Measurements from ENCODE around the gene DPYSL4.

The DPYSL4 gene

GRCh38 chr10:132181691-132182425, 4.9 kb upstream of the DPYSL4 start:
- no peaks in the 10 kb centered on the region for H3K79me2 ChIP-seq (ENCODE audit: control insufficient read depth, insufficient read depth, low read length, poor library complexity)
- H3K14ac ChIP-seq (ENCODE audit: low read length) = no peak overlapping the region
- H3K27ac ChIP-seq (ENCODE audit: low read depth, low read length) = no peak overlapping the region
- H3K27me3 ChIP-seq (ENCODE audit: insufficient read depth, low read length) = peaks cover 20% of the 10 kb centered on the region
- no peak overlapping the region for H4K12ac ChIP-seq (ENCODE audit: low read depth, low read length)
- no peak overlapping the region for H3K23ac ChIP-seq (ENCODE audit: low read length)
- no peak overlapping the region for H2AK5ac ChIP-seq (ENCODE audit: low read length)
- no peak overlapping the region for H3K18ac ChIP-seq (ENCODE audit: low read length)
- H2BK12ac ChIP-seq (ENCODE audit: low read length) = no peak overlapping the region
- H3K4me1 ChIP-seq (ENCODE audit: control insufficient read depth in 1 of 2, insufficient read depth in 2 of 2, low read length in 2 of 2) = no peaks in the 10 kb centered on the region
- no peak overlapping the region for H2BK120ac ChIP-seq (ENCODE audit: insufficient read depth, low read length, poor library complexity)
- H3K9ac ChIP-seq (ENCODE audit: low read length) = no peak overlapping the region
- no peak overlapping the region for H2AFZ ChIP-seq (ENCODE audit: insufficient read depth, low read length, poor library complexity)
- H4K8ac ChIP-seq (ENCODE audit: low read depth, low read length) = no peak overlapping the region
- H3K36me3 ChIP-seq (ENCODE audit: control insufficient read depth in 1 of 2, insufficient read depth in 2 of 2, low read length in 2 of 2) = no peaks in the 10 kb centered on the region
- no peak overlapping the region for H2BK5ac ChIP-seq (ENCODE audit: low read depth, low read length, poor library complexity)
- no peak overlapping the region for H3K4ac ChIP-seq (ENCODE audit: low read depth, low read length)
- H3K4me3 ChIP-seq (ENCODE audit: low read depth, low read length) = peak overlapping the region; percentile 58
- DNase-seq = no peak
- H3K4me2 ChIP-seq (ENCODE audit: low read length) = no peak overlapping the region
- WGBS (ENCODE audit: extremely low coverage, insufficient coverage, insufficient read length) = no CpG with 5 or more reads among the region's 25 CpGs
- H3K79me1 ChIP-seq (ENCODE audit: low read length) = no peaks in the 10 kb centered on the region
- peaks cover 9% of the 10 kb centered on the region for H3K9me3 ChIP-seq (ENCODE audit: insufficient read depth, low read depth, low read length)
- H4K91ac ChIP-seq (ENCODE audit: low read depth, low read length) = no peak overlapping the region

DNA sequence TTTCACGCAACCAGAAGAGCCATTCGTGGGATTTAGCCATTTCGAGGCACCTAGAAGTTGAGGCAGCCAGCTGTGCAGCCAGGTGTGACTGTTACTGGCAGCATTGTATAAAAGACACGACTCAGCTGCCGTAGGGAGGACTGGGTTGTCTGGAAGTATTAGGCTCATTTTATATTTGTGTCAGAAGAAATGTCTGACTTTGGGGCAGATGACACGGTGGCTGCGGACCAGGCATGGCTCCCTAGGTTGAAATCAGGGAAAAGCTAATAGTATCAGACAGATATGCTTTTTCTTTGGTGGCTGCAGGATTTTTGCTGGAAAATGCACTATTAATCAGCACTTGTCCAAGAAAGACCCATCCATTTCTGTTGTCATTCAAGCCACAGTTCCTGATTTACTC, 4.2 kb upstream of the DPYSL4 start:
- Histone ChIP-seq H4K12ac (ENCODE audit: low read depth, low read length) (no peak overlapping the region), H2BK120ac (ENCODE audit: insufficient read depth, low read length, poor library complexity) (no peak overlapping the region), H3K27ac (ENCODE audit: low read depth, low read length) (no peak overlapping the region), H3K79me2 (ENCODE audit: control insufficient read depth, insufficient read depth, low read length, poor library complexity) (no peaks in the 10 kb centered on the region), H3K18ac (ENCODE audit: low read length) (no peak overlapping the region), H2AFZ (ENCODE audit: insufficient read depth, low read length, poor library complexity) (no peak overlapping the region), H3K4me1 (ENCODE audit: control insufficient read depth in 1 of 2, insufficient read depth in 2 of 2, low read length in 2 of 2) (peaks cover 0 to 6% of the 10 kb centered on the region in 2 experiments), H3K23ac (ENCODE audit: low read length) (no peak overlapping the region), H3K9me3 (ENCODE audit: insufficient read depth, low read depth, low read length) (peaks cover 9% of the 10 kb centered on the region), H2AK5ac (ENCODE audit: low read length) (no peak overlapping the region), H3K4me3 (ENCODE audit: low read depth, low read length) (no peak overlapping the region), H4K91ac (ENCODE audit: low read depth, low read length) (no peak overlapping the region), H3K4me2 (ENCODE audit: low read length) (no peak overlapping the region), H3K14ac (ENCODE audit: low read length) (no peak overlapping the region), H2BK12ac (ENCODE audit: low read length) (no peak overlapping the region), H2BK5ac (ENCODE audit: low read depth, low read length, poor library complexity) (no peak overlapping the region), H4K8ac (ENCODE audit: low read depth, low read length) (no peak overlapping the region), H3K36me3 (ENCODE audit: control insufficient read depth in 1 of 2, insufficient read depth in 2 of 2, low read length in 2 of 2) (no peaks in the 10 kb centered on the region), H3K9ac (ENCODE audit: low read length) (no peak overlapping the region), H3K4ac (ENCODE audit: low read depth, low read length) (no peak overlapping the region), H3K79me1 (ENCODE audit: low read length) (no peaks in the 10 kb centered on the region), H3K27me3 (ENCODE audit: insufficient read depth, low read length) (peaks cover 27% of the 10 kb centered on the region)
- no CpG with 5 or more reads among the region's 7 CpGs for WGBS (ENCODE audit: extremely low coverage, insufficient coverage, insufficient read length)
- DNase-seq = no peak

DNA sequence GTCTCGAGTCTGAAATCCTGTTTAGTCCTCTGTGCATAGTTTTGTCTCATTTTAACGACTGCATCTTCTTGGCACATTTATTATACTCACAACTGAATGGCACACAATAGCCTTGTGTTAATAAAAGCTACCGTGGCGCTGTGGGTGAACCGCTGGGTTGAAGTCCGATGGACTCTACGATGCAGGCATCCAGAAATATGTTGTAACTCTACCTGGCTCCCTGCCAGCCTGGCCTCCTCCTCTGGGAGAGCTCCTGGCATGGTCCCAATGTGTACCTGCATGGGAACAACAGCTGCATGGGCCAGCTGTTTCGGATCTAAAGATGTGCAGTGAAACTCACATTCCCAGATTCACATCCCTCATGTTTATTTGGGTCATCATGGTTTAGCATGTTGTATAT, 3.7 kb upstream of the DPYSL4 start:
- Histone ChIP-seq H3K79me1 (ENCODE audit: low read length) (no peaks in the 10 kb centered on the region), H3K9me3 (ENCODE audit: insufficient read depth, low read depth, low read length) (peaks cover 7% of the 10 kb centered on the region), H3K23ac (ENCODE audit: low read length) (no peak overlapping the region), H3K27me3 (ENCODE audit: insufficient read depth, low read length) (peaks cover 32% of the 10 kb centered on the region), H3K4me3 (ENCODE audit: low read depth, low read length) (no peak overlapping the region), H2AFZ (ENCODE audit: insufficient read depth, low read length, poor library complexity) (no peak overlapping the region), H3K79me2 (ENCODE audit: control insufficient read depth, insufficient read depth, low read length, poor library complexity) (no peaks in the 10 kb centered on the region), H4K12ac (ENCODE audit: low read depth, low read length) (no peak overlapping the region), H3K27ac (ENCODE audit: low read depth, low read length) (no peak overlapping the region), H4K91ac (ENCODE audit: low read depth, low read length) (no peak overlapping the region), H3K4me2 (ENCODE audit: low read length) (no peak overlapping the region), H3K4ac (ENCODE audit: low read depth, low read length) (no peak overlapping the region), H3K4me1 (ENCODE audit: control insufficient read depth in 1 of 2, insufficient read depth in 2 of 2, low read length in 2 of 2) (peaks cover 0 to 6% of the 10 kb centered on the region in 2 experiments), H2BK5ac (ENCODE audit: low read depth, low read length, poor library complexity) (no peak overlapping the region), H3K14ac (ENCODE audit: low read length) (no peak overlapping the region), H2AK5ac (ENCODE audit: low read length) (no peak overlapping the region), H3K18ac (ENCODE audit: low read length) (no peak overlapping the region), H2BK120ac (ENCODE audit: insufficient read depth, low read length, poor library complexity) (no peak overlapping the region), H2BK12ac (ENCODE audit: low read length) (no peak overlapping the region), H3K36me3 (ENCODE audit: control insufficient read depth in 1 of 2, insufficient read depth in 2 of 2, low read length in 2 of 2) (no peaks in the 10 kb centered on the region), H3K9ac (ENCODE audit: low read length) (no peak overlapping the region), H4K8ac (ENCODE audit: low read depth, low read length) (no peak overlapping the region)
- no CpG with 5 or more reads among the region's 8 CpGs for WGBS (ENCODE audit: extremely low coverage, insufficient coverage, insufficient read length)
- DNase-seq = no peak

DNA sequence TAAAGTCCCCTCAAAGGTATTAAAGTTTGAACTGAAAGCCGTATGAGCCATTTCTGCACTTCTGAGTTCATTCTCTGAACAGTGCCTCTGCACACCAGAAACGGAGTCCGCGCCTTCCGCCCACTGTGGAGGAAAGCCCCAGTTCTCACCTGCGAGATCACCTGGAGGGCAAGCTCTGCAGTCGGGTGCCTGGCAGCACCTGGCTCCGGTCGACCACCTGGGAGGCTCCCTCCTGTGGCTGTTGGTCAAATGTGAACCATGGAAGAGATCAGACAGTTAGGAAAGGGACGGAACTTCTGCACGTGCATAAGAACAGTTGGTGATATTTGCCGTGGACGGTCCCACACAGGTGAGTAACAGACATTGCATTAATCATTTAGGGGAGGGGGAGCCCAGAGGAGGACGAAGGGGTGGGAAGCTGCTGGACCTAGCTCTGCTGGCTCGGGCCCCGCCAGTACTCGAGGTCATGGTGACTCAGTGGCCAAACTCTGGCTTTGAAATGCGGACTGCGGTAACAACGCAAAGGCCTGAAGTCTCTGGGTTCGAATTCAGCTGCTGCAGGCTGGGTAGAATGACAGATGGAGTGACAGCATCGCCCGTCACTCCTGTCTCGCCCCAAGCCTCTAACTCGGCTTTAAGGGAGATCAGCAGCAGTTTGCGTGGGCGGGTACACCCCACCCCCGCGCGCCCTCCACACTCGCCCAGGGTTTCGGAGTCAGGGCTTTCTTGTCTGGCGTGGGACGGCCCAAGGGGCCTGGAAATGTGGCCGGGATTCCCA, 1.7 kb upstream of the DPYSL4 start:
- Histone ChIP-seq H3K36me3 (ENCODE audit: control insufficient read depth in 1 of 2, insufficient read depth in 2 of 2, low read length in 2 of 2) (no peaks in the 10 kb centered on the region), H3K9me3 (ENCODE audit: insufficient read depth, low read depth, low read length) (peaks cover 9% of the 10 kb centered on the region)
- no CpG with 5 or more reads among the region's 35 CpGs for WGBS (ENCODE audit: extremely low coverage, insufficient coverage, insufficient read length)

More for the DNA sequence above, 1.7 kb upstream of the DPYSL4 start:
- Histone ChIP-seq H3K14ac (ENCODE audit: low read length) (no peak overlapping the region), H2BK5ac (ENCODE audit: low read depth, low read length, poor library complexity) (no peak overlapping the region), H2BK120ac (ENCODE audit: insufficient read depth, low read length, poor library complexity) (no peak overlapping the region), H2AFZ (ENCODE audit: insufficient read depth, low read length, poor library complexity) (no peak overlapping the region), H4K91ac (ENCODE audit: low read depth, low read length) (no peak overlapping the region), H3K27ac (ENCODE audit: low read depth, low read length) (no peak overlapping the region), H3K27me3 (ENCODE audit: insufficient read depth, low read length) (peaks cover 47% of the 10 kb centered on the region), H3K4me2 (ENCODE audit: low read length) (no peak overlapping the region), H3K23ac (ENCODE audit: low read length) (no peak overlapping the region), H3K9ac (ENCODE audit: low read length) (no peak overlapping the region), H3K18ac (ENCODE audit: low read length) (no peak overlapping the region), H4K12ac (ENCODE audit: low read depth, low read length) (no peak overlapping the region), H3K4me3 (ENCODE audit: low read depth, low read length) (no peak overlapping the region), H2BK12ac (ENCODE audit: low read length) (no peak overlapping the region), H3K4ac (ENCODE audit: low read depth, low read length) (no peak overlapping the region), H2AK5ac (ENCODE audit: low read length) (no peak overlapping the region), H4K8ac (ENCODE audit: low read depth, low read length) (no peak overlapping the region), H3K4me1 (ENCODE audit: control insufficient read depth in 1 of 2, insufficient read depth in 2 of 2, low read length in 2 of 2) (peaks cover 0 to 6% of the 10 kb centered on the region in 2 experiments), H3K79me2 (ENCODE audit: control insufficient read depth, insufficient read depth, low read length, poor library complexity) (no peaks in the 10 kb centered on the region), H3K79me1 (ENCODE audit: low read length) (no peaks in the 10 kb centered on the region)
- DNase-seq = no peak
